Measurements from ENCODE around the gene ZNF831. TPM values are rescaled to one million over a fixed set of nuclear protein-coding genes. Genes with fewer than 3 reads are reported as not detected.

The ZNF831 gene
- total and polyA plus RNA-seq, 10 of the 15 experiments (the other 5 are each of a cell fraction or from before 2014, with no cell fraction given) = 0.01 to 0.97 (median 0.23) TPM

DNA sequence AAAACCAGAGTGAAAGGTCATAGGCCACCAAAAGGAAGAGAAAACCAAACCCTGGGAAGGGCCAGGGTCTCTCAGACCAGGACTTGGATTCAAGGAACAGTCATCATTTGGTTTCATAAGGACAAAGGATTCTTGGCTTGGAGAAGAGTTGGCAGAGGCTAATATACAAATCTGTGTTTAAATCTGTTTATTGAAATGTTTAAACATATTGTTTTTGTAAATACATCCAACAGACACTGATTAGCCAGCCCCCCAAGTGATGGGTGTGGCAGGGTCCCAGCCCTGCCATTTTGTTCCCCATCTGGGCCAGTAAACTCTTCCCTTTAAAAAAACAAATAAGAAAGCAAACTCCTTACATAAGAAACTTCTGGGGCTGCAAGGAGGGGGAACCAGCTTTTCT lies 6.1 kb upstream of the ZNF831 start (continued):
- TF ChIP-seq RCOR1 (conservative IDR thresholded peaks at IDR 0.05; ENCODE audit: low read depth, low read length) (no peak), EZH2 (IDR thresholded peaks at IDR 0.05; ENCODE audit: borderline replicate concordance, control insufficient read depth, low read depth, low read length) (no peak), SIN3A (IDR thresholded peaks at IDR 0.05; ENCODE audit: low read depth, low read length) (no peak), RUNX3 (IDR thresholded peaks at IDR 0.05; ENCODE audit: low read length) (no peak), CREB1 (IDR thresholded peaks at IDR 0.05; ENCODE audit: low read depth) (no peak)

DNA sequence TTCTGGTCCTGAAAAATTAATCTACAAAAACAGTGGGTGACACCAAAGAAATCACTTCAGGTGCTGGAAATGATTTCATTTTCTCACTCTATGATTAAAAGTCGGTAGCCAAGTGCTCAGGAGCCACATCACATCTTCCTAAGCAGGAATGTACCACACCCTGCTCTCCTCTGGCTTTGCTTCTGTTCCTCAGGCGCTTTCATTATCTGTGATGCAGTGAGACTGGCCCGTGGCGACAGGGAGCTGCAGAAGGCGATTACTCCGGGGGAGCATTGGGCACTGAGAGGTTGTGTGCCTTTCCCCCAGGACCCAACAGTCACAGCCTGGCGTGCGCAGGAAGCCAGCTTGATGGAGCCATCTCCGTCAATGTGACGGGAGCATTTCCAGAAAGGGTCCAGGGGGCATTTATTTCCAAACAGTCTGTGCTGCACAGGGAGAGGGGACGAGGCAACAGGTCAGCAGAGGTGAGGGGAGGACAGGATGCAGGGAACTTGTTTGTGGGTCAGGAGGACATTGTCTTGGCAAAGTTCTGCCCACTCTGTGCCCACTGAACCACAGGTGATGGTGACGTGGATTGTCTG lies 5.6 kb upstream of the ZNF831 start:
- ChIA-PET SMC1A (ENCODE audit: uncharacterized antibody, unreplicated experiment) (no interaction called here), RAD21 (ENCODE audit: unreplicated experiment) (no interaction called here), POLR2A (no interaction called here), CTCF (interaction anchor here (0.6 kb wide), 1 partner anchor 924 kb away, joined by 3 read pairs; no protein-coding TSS in a partner anchor)
- no peaks in the 10 kb centered on the region for H3K4me1 ChIP-seq (ENCODE audit: control insufficient read depth, insufficient read depth, low read length)
- no peak overlapping the region for H3K4me3 ChIP-seq
- no peaks in the 10 kb centered on the region for H3K36me3 ChIP-seq (ENCODE audit: control insufficient read depth in 2 of 2, insufficient read depth in 2 of 2, low read length in 1 of 2)
- H3K27ac ChIP-seq (ENCODE audit: control insufficient read depth, insufficient read depth) = no peak overlapping the region
- H4K20me1 ChIP-seq (ENCODE audit: control insufficient read depth, insufficient read depth) = no peaks in the 10 kb centered on the region
- no peak overlapping the region for H2AFZ ChIP-seq (ENCODE audit: control insufficient read depth, low read depth, low read length)
- H3K9me3 ChIP-seq (replicated peaks; ENCODE audit: control insufficient read depth, insufficient read depth, low read length) = no peaks in the 10 kb centered on the region
- H3K79me2 ChIP-seq (ENCODE audit: control insufficient read depth, insufficient read depth, low read length) = no peaks in the 10 kb centered on the region
- H3K27me3 ChIP-seq (replicated peaks in 1 of 2; ENCODE audit: control insufficient read depth in 2 of 2, insufficient read depth in 2 of 2, low read length in 1 of 2) = peaks cover 0 to 2% of the 10 kb centered on the region in 2 experiments; a peak in 1 of 4 replicates
- no peak overlapping the region for H3K9ac ChIP-seq (ENCODE audit: control insufficient read depth, insufficient read depth, low read length)
- DNase-seq (ENCODE audit: low read depth, low spot score) (no peak), FAIRE-seq (no peak), ATAC-seq (no peak)
- no peak overlapping the region for H3K4me2 ChIP-seq (ENCODE audit: control insufficient read depth, insufficient read depth)
- WGBS (ENCODE audit: insufficient coverage, insufficient replicate concordance, low lambda C conversion rate, missing lambda C conversion rate) = 53% methylated on average over 12 of the region's 12 CpGs
- intact Hi-C loops (cut with micrococcal nuclease; ENCODE audit: unreplicated experiment) (no loop called here), in situ Hi-C loops (cut with MboI) (no loop called here)
- no TSS peak for BruUV-seq (replicated peaks)
- TF ChIP-seq, protein P1, sequence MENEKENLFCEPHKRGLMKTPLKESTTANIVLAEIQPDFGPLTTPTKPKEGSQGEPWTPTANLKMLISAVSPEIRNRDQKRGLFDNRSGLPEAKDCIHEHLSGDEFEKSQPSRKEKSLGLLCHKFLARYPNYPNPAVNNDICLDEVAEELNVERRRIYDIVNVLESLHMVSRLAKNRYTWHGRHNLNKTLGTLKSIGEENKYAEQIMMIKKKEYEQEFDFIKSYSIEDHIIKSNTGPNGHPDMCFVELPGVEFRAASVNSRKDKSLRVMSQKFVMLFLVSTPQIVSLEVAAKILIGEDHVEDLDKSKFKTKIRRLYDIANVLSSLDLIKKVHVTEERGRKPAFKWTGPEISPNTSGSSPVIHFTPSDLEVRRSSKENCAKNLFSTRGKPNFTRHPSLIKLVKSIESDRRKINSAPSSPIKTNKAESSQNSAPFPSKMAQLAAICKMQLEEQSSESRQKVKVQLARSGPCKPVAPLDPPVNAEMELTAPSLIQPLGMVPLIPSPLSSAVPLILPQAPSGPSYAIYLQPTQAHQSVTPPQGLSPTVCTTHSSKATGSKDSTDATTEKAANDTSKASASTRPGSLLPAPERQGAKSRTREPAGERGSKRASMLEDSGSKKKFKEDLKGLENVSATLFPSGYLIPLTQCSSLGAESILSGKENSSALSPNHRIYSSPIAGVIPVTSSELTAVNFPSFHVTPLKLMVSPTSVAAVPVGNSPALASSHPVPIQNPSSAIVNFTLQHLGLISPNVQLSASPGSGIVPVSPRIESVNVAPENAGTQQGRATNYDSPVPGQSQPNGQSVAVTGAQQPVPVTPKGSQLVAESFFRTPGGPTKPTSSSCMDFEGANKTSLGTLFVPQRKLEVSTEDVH (IDR thresholded peaks at IDR 0.05; ENCODE audit: low read depth, partially characterized antibody) = no peak
- TF ChIP-seq ZZZ3 (IDR thresholded peaks at IDR 0.05; ENCODE audit: control insufficient read depth, insufficient read length, low read depth) (no peak), FOXM1 (IDR thresholded peaks at IDR 0.05; ENCODE audit: low read depth, low read length) (no peak), SREBF2 (IDR thresholded peaks at IDR 0.05; ENCODE audit: low read length) (no peak), SMC3 (IDR thresholded peaks at IDR 0.05; ENCODE audit: borderline replicate concordance, low read length) (no peak), NRF1 (conservative IDR thresholded peaks at IDR 0.05; ENCODE audit: low read depth, low read length) (no peak), CHD2 (IDR thresholded peaks at IDR 0.05; ENCODE audit: borderline replicate concordance, low read depth, low read length) (no peak), SPI1 (IDR thresholded peaks at IDR 0.05; ENCODE audit: borderline replicate concordance, insufficient read depth, low read depth, low read length) (no peak), NFXL1 (IDR thresholded peaks at IDR 0.05; ENCODE audit: borderline replicate concordance) (no peak), ZNF274 (IDR thresholded peaks at IDR 0.05; ENCODE audit: insufficient read depth, insufficient read length) (no peak), RAD21 (IDR thresholded peaks at IDR 0.05; ENCODE audit: insufficient read depth, low read depth, low read length) (no peak), MEF2A (IDR thresholded peaks at IDR 0.05; ENCODE audit: insufficient read depth, low read depth, low read length) (no peak)
- TF ChIP-seq, protein P2, sequence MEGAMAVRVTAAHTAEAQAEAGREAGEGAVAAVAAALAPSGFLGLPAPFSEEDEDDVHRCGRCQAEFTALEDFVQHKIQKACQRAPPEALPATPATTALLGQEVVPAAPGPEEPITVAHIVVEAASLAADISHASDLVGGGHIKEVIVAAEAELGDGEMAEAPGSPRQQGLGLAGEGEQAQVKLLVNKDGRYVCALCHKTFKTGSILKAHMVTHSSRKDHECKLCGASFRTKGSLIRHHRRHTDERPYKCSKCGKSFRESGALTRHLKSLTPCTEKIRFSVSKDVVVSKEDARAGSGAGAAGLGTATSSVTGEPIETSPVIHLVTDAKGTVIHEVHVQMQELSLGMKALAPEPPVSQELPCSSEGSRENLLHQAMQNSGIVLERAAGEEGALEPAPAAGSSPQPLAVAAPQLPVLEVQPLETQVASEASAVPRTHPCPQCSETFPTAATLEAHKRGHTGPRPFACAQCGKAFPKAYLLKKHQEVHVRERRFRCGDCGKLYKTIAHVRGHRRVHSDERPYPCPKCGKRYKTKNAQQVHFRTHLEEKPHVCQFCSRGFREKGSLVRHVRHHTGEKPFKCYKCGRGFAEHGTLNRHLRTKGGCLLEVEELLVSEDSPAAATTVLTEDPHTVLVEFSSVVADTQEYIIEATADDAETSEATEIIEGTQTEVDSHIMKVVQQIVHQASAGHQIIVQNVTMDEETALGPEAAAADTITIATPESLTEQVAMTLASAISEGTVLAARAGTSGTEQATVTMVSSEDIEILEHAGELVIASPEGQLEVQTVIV (IDR thresholded peaks at IDR 0.05; ENCODE audit: borderline replicate concordance, partially characterized antibody) = no peak

Measured in GM12878 (cell line).